Lung (tissue), 12 donors: Measurements from ENCODE around the gene GUCY1A2. TPM values are rescaled to one million over a fixed set of nuclear protein-coding genes. Genes with fewer than 3 reads are reported as not detected.

Experiments used
- ATAC-seq: fragments of 200-7000 bp; cut with Tn5 transposase; one replicate; pipeline ENCODE4 v1.9.1; 2020; ENCODE audit warnings: moderate number of reproducible peaks; ENCODE audit not compliant: insufficient read depth, low FRiP score
- DNase-seq, 3 donors: peaks; one replicate each; pipeline ENCODE4 v3.0.0-alpha.2; 2013 to 2017
- H3K27ac ChIP-seq, 2 donors: one replicate each; pipeline ENCODE4 v1.5.1; 2013; ENCODE audit warnings: mild to moderate bottlenecking in 2 of 2, moderate library complexity in 2 of 2, control low read depth in 1 of 2, inconsistent platforms in 1 of 2, low read depth in 1 of 2, low read length in 1 of 2
- H3K27me3 ChIP-seq, 3 donors: one replicate each; pipeline ENCODE4 v1.5.1; 2013; ENCODE audit warnings: low read length in 2 of 3; ENCODE audit not compliant: control insufficient read depth in 3 of 3, insufficient read depth in 3 of 3
- H3K36me3 ChIP-seq, 4 donors: one replicate each; pipeline ENCODE4 v1.5.1; 2013; ENCODE audit warnings: low read length in 4 of 4, mild to moderate bottlenecking in 1 of 4, moderate library complexity in 1 of 4; ENCODE audit not compliant: control insufficient read depth in 4 of 4, insufficient read depth in 4 of 4
- H3K4me1 ChIP-seq, 5 donors: one replicate each; pipeline ENCODE4 v1.5.1; 2013; ENCODE audit warnings: low read length in 5 of 5, mild to moderate bottlenecking in 2 of 5, moderate library complexity in 1 of 5; ENCODE audit not compliant: control insufficient read depth in 5 of 5, insufficient read depth in 5 of 5
- H3K4me3 ChIP-seq: one replicate; pipeline ENCODE4 v1.5.1; 2013; ENCODE audit warnings: mild to moderate bottlenecking, control low read depth, moderate library complexity
- H3K9ac ChIP-seq, 2 donors: one replicate each; pipeline ENCODE4 v1.5.1; 2013; ENCODE audit warnings: low read length in 2 of 2, control low read depth in 1 of 2; ENCODE audit not compliant: insufficient read depth in 1 of 2
- H3K9me3 ChIP-seq, 4 donors: one replicate each; pipeline ENCODE4 v1.5.1; 2013; ENCODE audit warnings: low read length in 3 of 4, mild to moderate bottlenecking in 1 of 4, moderate library complexity in 1 of 4; ENCODE audit not compliant: control insufficient read depth in 4 of 4, insufficient read depth in 3 of 4
- WGBS, 2 donors: extraction: QIAGEN DNeasy Blood & Tissue Kit; methylation state at CpG; one replicate each; pipeline ENCODE4 v1.1.7; 2013; 5-methylcytosine and 5-hydroxymethylcytosine counted together
- polyA plus RNA-seq, 2 donors: library from polyadenylated mRNA; stranded (reverse); fragments of 200-250 nt; gene quantifications; one replicate each; pipeline ENCODE4 v1.2.1, GENCODE V29; 2013
- total RNA-seq, 2 donors: library from RNA; depleted of rRNA in 1 of 2; stranded (reverse); fragments of >200 nt in 1 of 2; gene quantifications; one replicate each; pipeline ENCODE4 v1.2.1, GENCODE V29; 2014 to 2021
- TF ChIP-seq, protein P1 (sequence below): IDR thresholded peaks from 2 replicates; pipeline ENCODE4 v1.5.1; 2012; ENCODE audit warnings: mild to moderate bottlenecking; ENCODE audit errors: control extremely low read depth, extremely low read depth
- donor health status: control.
- donor health status: control.
- donor health status: Bipolar disorder and iron deficiency.
- donor health status: healthy.
- donor health status: DM: yes; HTN: yes; CAD: no.

Gene GUCY1A2
- total and polyA plus RNA-seq, 4 donors, result 1.3 to 55.2 (median 5.7) TPM

DNA sequence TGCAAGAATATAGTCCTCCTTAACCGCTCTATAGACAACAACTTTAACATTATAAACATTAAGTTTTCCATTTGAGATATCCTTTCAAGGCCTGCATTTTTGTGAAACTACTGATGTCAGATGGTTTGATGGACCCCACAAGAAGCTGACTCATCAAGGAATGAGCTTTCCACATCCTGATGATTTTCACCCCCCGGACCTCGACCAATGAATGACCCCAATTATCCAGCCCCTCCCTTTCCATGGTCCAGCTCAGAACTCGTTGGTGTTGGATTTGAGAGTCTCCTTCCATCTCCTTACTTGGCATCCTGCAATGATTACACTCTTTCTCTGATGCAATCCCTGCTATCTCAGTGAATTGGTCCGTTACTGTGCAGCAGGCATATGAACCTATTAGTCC lies 31.8 kb upstream of the GUCY1A2 start:
- TF ChIP-seq, protein P1, sequence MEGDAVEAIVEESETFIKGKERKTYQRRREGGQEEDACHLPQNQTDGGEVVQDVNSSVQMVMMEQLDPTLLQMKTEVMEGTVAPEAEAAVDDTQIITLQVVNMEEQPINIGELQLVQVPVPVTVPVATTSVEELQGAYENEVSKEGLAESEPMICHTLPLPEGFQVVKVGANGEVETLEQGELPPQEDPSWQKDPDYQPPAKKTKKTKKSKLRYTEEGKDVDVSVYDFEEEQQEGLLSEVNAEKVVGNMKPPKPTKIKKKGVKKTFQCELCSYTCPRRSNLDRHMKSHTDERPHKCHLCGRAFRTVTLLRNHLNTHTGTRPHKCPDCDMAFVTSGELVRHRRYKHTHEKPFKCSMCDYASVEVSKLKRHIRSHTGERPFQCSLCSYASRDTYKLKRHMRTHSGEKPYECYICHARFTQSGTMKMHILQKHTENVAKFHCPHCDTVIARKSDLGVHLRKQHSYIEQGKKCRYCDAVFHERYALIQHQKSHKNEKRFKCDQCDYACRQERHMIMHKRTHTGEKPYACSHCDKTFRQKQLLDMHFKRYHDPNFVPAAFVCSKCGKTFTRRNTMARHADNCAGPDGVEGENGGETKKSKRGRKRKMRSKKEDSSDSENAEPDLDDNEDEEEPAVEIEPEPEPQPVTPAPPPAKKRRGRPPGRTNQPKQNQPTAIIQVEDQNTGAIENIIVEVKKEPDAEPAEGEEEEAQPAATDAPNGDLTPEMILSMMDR, result no peak
- H3K27me3 ChIP-seq, result no peaks in the 10 kb centered on the region
- no peak for ATAC-seq
- H3K4me1 ChIP-seq, result no peaks in the 10 kb centered on the region
- 71 to 81% methylated on average over 5 of the region's 5 CpGs for WGBS, 2 donors
- no peak overlapping the region for H3K4me3 ChIP-seq
- H3K27ac ChIP-seq, result no peak overlapping the region
- H3K9me3 ChIP-seq, result peaks cover 0 to 9% (median 5%) of the 10 kb centered on the region in 4 donors
- no peak for DNase-seq
- no peak overlapping the region for H3K9ac ChIP-seq
- H3K36me3 ChIP-seq, result no peaks in the 10 kb centered on the region

DNA sequence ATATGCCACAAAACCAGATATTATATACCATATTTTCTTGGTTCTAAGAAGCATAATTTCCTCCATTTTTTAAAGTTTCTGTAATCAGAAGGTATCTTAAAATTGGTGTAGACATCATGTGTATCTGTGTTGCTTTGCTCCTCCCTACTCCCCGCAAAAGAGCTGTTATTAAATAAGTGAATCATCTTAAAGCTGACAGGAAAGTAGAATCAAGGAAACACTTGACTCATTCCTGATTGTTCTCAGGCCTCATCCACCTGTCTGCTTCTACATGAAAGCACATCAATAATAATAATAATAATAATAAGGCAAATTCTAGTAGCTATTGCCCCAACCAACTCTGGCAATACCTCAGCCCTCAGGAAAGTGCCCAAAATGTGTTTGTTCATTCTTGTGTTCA lies 26.2 kb upstream of the GUCY1A2 start:
- 86 to 95% methylated on average over 1 of the region's 1 CpG for WGBS, 2 donors
- Histone ChIP-seq H3K4me3 (no peak overlapping the region), H3K27ac (no peak overlapping the region), H3K36me3 (no peaks in the 10 kb centered on the region), H3K9me3 (peaks cover 0 to 9% (median under 1%) of the 10 kb centered on the region in 4 donors), H3K4me1 (peaks cover 0 to 20% (median 0%) of the 10 kb centered on the region in 5 donors), H3K27me3 (no peaks in the 10 kb centered on the region), H3K9ac (no peak overlapping the region)
- TF ChIP-seq, protein P1, result no peak
- ATAC-seq (no peak), DNase-seq (no peak)

DNA sequence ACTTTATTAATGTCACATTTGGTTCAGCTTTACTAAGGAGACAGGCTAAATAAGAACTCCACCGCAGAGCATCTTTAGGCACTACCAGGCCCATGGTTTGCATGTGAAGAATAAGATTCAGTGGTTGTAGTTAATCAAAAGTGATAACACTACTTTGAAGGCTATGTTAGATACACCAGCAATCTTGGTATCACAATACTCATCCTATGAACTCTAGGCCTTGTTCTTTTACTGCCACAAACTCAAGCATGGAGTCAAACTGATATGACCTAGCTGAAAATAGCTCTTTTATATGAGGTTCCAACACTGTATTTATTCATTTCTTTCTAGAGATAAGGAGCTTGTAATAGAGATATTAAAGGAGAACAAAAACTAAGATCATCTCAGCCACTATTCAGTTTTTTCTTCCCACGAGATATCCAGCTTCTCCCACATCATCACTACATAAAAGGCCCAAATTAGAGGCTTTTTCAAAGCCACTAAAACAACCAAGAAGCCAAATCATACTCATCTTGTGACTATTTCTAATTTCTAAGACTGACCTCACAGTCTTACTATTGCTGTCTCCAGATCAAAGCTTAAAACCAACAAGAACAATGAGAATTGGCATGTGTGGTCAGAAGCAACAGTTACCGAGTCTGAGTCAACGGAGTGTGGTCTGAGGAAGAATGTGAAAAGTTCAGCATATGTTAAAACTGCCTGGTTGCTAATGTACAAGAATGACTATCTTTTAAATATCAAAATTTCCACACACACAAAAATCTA lies 25.1 kb upstream of the GUCY1A2 start:
- TF ChIP-seq, protein P1, result no peak
- ATAC-seq (no peak), DNase-seq (peak; percentile 20 to 72 (median 72))
- Histone ChIP-seq H3K27ac (no peak overlapping the region), H3K27me3 (no peaks in the 10 kb centered on the region), H3K4me1 (peaks cover 0 to 20% (median 0%) of the 10 kb centered on the region in 5 donors), H3K4me3 (no peak overlapping the region), H3K36me3 (no peaks in the 10 kb centered on the region), H3K9me3 (peaks cover 0 to 9% (median under 1%) of the 10 kb centered on the region in 4 donors), H3K9ac (no peak overlapping the region)
- WGBS, 2 donors, result 57 to 60% methylated on average over 4 of the region's 4 CpGs
